IMR-90 (cell line): ENCODE results near the gene FBXO28. TPM values are rescaled to one million over a fixed set of nuclear protein-coding genes. Genes with fewer than 3 reads are reported as not detected.

Source experiments
- ATAC-seq: fragments of 200-7000 bp; cut with Tn5 transposase; 2 replicates; pipeline ENCODE4 v1.9.1; 2020; ENCODE audit warnings: low read depth, mild to moderate bottlenecking, moderate library complexity
- BruUV-seq: library from RNA; stranded (reverse); fragments of 400-500 nt; replicated peaks from 2 replicates; lab custom pipeline; 2021; lab: Mats Ljungman, UMichigan
- CTCF ChIA-PET: fragments of 300-600 bp; formaldehyde crosslinking; extraction: SDS; loops from one replicate; lab custom pipeline; 2021; ENCODE audit warnings: antibody characterized with exemption; lab: Yijun Ruan, JAX
- POLR2A ChIA-PET: fragments of 300-600 bp; sonication (Branson Sonifier 250); formaldehyde crosslinking; loops from one replicate; lab custom pipeline; 2022; ENCODE audit warnings: antibody characterized with exemption; ENCODE audit not compliant: unreplicated experiment; lab: Charles Lee
- DNase-seq: peaks from one replicate; pipeline ENCODE4 v3.0.0; 2013
- H2AFZ ChIP-seq: replicated peaks from 2 replicates; pipeline ENCODE3; 2013; ENCODE audit warnings: low read length, mild to moderate bottlenecking; ENCODE audit not compliant: poor library complexity
- H2AK5ac ChIP-seq: 2 replicates; pipeline ENCODE4 v1.6.1; 2013; ENCODE audit warnings: low read depth, low read length, inconsistent platforms
- H2AK9ac ChIP-seq: replicated peaks from 2 replicates; pipeline ENCODE3; 2013; ENCODE audit warnings: mild to moderate bottlenecking, low read depth, low read length, moderate library complexity; ENCODE audit not compliant: poor library complexity
- H2BK120ac ChIP-seq: 2 replicates; pipeline ENCODE4 v1.6.1; 2013; ENCODE audit warnings: low read depth, low read length, inconsistent platforms
- H2BK15ac ChIP-seq: 3 replicates; pipeline ENCODE4 v1.6.1; 2013; ENCODE audit warnings: low read depth, low read length, inconsistent platforms
- H2BK20ac ChIP-seq: 2 replicates; pipeline ENCODE4 v1.6.1; 2013; ENCODE audit warnings: low read depth, mild to moderate bottlenecking, inconsistent platforms, low read length, moderate library complexity
- H2BK5ac ChIP-seq: 2 replicates; pipeline ENCODE4 v1.6.1; 2013; ENCODE audit warnings: mild to moderate bottlenecking, low read depth, low read length, inconsistent platforms; ENCODE audit not compliant: poor library complexity, severe bottlenecking
- H3K14ac ChIP-seq: replicated peaks from 2 replicates; pipeline ENCODE4 v1.6.1; 2013; ENCODE audit warnings: low read depth, low read length, inconsistent platforms
- H3K18ac ChIP-seq: 2 replicates; pipeline ENCODE4 v1.6.1; 2013; ENCODE audit warnings: low read depth, low read length, control low read depth
- H3K23ac ChIP-seq: 2 replicates; pipeline ENCODE4 v1.6.1; 2013; ENCODE audit warnings: low read depth, low read length, inconsistent platforms
- H3K27ac ChIP-seq: 2 replicates; pipeline ENCODE4 v1.5.1; 2013; ENCODE audit warnings: mild to moderate bottlenecking, control low read depth, low read length; ENCODE audit not compliant: insufficient read depth
- H3K27me3 ChIP-seq: 2 replicates; pipeline ENCODE4 v1.6.1; 2013; ENCODE audit warnings: low read length; ENCODE audit not compliant: control insufficient read depth, insufficient read depth
- H3K36me3 ChIP-seq: 2 replicates; pipeline ENCODE4 v1.6.1; 2013; ENCODE audit warnings: low read length, mixed read lengths; ENCODE audit not compliant: control insufficient read depth, insufficient read depth
- H3K4ac ChIP-seq: 2 replicates; pipeline ENCODE4 v1.6.1; 2013; ENCODE audit warnings: low read depth, low read length, inconsistent platforms
- H3K4me1 ChIP-seq: 2 replicates; pipeline ENCODE4 v1.6.1; 2013; ENCODE audit warnings: low read length, mixed read lengths; ENCODE audit not compliant: control insufficient read depth, insufficient read depth
- H3K4me2 ChIP-seq: 2 replicates; pipeline ENCODE4 v1.6.1; 2013; ENCODE audit warnings: low read depth, mild to moderate bottlenecking, control low read depth, low read length, moderate library complexity
- H3K4me3 ChIP-seq: 2 replicates; pipeline ENCODE4 v1.5.1; 2013; ENCODE audit warnings: low read depth, mild to moderate bottlenecking, control low read depth, low read length, moderate library complexity; ENCODE audit not compliant: insufficient read depth
- H3K56ac ChIP-seq: 2 replicates; pipeline ENCODE4 v1.6.1; 2013; ENCODE audit warnings: low read length, inconsistent platforms; ENCODE audit not compliant: insufficient read depth; ENCODE audit errors: extremely low read depth
- H3K79me1 ChIP-seq, 2 experiments: 2 replicates each; pipeline ENCODE4 v1.6.1; 2013; ENCODE audit warnings: low read length in 2 of 2, inconsistent platforms in 1 of 2, low read depth in 1 of 2
- H3K9ac ChIP-seq: 2 replicates; pipeline ENCODE4 v1.6.1; 2013; ENCODE audit warnings: low read depth, low read length, control low read depth
- H3K9me1 ChIP-seq: 2 replicates; pipeline ENCODE4 v1.6.1; 2013; ENCODE audit warnings: low read length, inconsistent platforms; ENCODE audit not compliant: insufficient read depth
- H3K9me3 ChIP-seq: 2 replicates; pipeline ENCODE4 v1.6.1; 2013; ENCODE audit warnings: low read length; ENCODE audit not compliant: control insufficient read depth, insufficient read depth
- H4K20me1 ChIP-seq: 2 replicates; pipeline ENCODE4 v1.6.1; 2013; ENCODE audit warnings: low read length, inconsistent platforms; ENCODE audit not compliant: insufficient read depth
- H4K5ac ChIP-seq: 2 replicates; pipeline ENCODE4 v1.6.1; 2013; ENCODE audit warnings: mild to moderate bottlenecking, low read depth, low read length, control low read depth
- H4K8ac ChIP-seq, 2 experiments: 2 replicates each; pipeline ENCODE4 v1.6.1; 2013; ENCODE audit warnings: low read depth in 2 of 2, low read length in 2 of 2, control low read depth in 1 of 2, inconsistent platforms in 1 of 2
- H4K91ac ChIP-seq: 2 replicates; pipeline ENCODE4 v1.6.1; 2013; ENCODE audit warnings: low read depth, low read length, inconsistent platforms; ENCODE audit not compliant: insufficient read depth
- CEBPB ChIP-seq: IDR thresholded peaks from 2 replicates; pipeline ENCODE4 v1.6.1; 2012; ENCODE audit warnings: low read depth, low read length, improper control_type of control experiment
- CHD1 ChIP-seq: IDR thresholded peaks from 2 replicates; pipeline ENCODE4 v1.6.1; 2012; ENCODE audit warnings: low read depth, low read length, improper control_type of control experiment
- CTCF ChIP-seq: conservative IDR thresholded peaks from 2 replicates; pipeline ENCODE4 v1.5.1; 2012; ENCODE audit warnings: mild to moderate bottlenecking, low read depth, low read length, improper control_type of control experiment
- ELK1 ChIP-seq: fragments of 150-350 bp; IDR thresholded peaks from 2 replicates; pipeline ENCODE4 v1.6.1; 2016; ENCODE audit warnings: low read depth, mild to moderate bottlenecking, low read length, moderate library complexity, borderline replicate concordance
- MAFK ChIP-seq: IDR thresholded peaks from 2 replicates; pipeline ENCODE4 v1.6.1; 2012; ENCODE audit warnings: low read depth, low read length, improper control_type of control experiment
- MAZ ChIP-seq: IDR thresholded peaks from 2 replicates; pipeline ENCODE4 v1.6.1; 2012; ENCODE audit warnings: low read depth, mild to moderate bottlenecking, low read length, improper control_type of control experiment, moderate library complexity, borderline replicate concordance
- MXI1 ChIP-seq: IDR thresholded peaks from 2 replicates; pipeline ENCODE4 v1.6.1; 2012; ENCODE audit warnings: low read depth, mild to moderate bottlenecking, low read length, moderate library complexity, borderline replicate concordance
- NFE2L2 ChIP-seq: fragments of 150-350 bp; IDR thresholded peaks from 2 replicates; pipeline ENCODE4 v1.6.1; 2016; ENCODE audit warnings: low read depth, mild to moderate bottlenecking, low read length
- RAD21 ChIP-seq: IDR thresholded peaks from 2 replicates; pipeline ENCODE4 v1.6.1; 2012; ENCODE audit warnings: low read length, improper control_type of control experiment
- RCOR1 ChIP-seq: IDR thresholded peaks from 2 replicates; pipeline ENCODE4 v1.6.1; 2012; ENCODE audit warnings: mild to moderate bottlenecking, low read length, improper control_type of control experiment; ENCODE audit not compliant: insufficient replicate concordance
- RFX5 ChIP-seq: IDR thresholded peaks from 2 replicates; pipeline ENCODE4 v1.8.0; 2012; ENCODE audit warnings: low read depth, mild to moderate bottlenecking, low read length, moderate library complexity
- SMC3 ChIP-seq: fragments of 150-350 bp; IDR thresholded peaks from 2 replicates; pipeline ENCODE4 v1.6.1; 2016; ENCODE audit warnings: low read depth, mild to moderate bottlenecking, antibody characterized with exemption, low read length, moderate library complexity
- USF2 ChIP-seq: fragments of 150-350 bp; IDR thresholded peaks from 2 replicates; pipeline ENCODE4 v1.6.1; 2017; ENCODE audit warnings: mild to moderate bottlenecking, antibody characterized with exemption, low read length, low read depth
- WGBS, 2 experiments: methylation state at CpG; one replicate each; pipeline versions ENCODE4 v1.1.5 to v1.1.7; 2013; ENCODE audit warnings: missing lambda C conversion rate in 2 of 2; ENCODE audit not compliant: insufficient read length in 1 of 2; ENCODE audit errors: extremely low coverage in 2 of 2; 5-methylcytosine and 5-hydroxymethylcytosine counted together
- dilution Hi-C: fragments of 300-500 bp; cut with HindIII; formaldehyde crosslinking; loops from one replicate; pipeline ENCODE4 v1.14.3; 2018; ENCODE audit warnings: low sequenced_read_pairs; ENCODE audit not compliant: unreplicated experiment
- in situ Hi-C: fragments of 300-500 bp; cut with MboI; formaldehyde crosslinking; loops from 3 replicates; pipeline ENCODE4 v1.14.3; 2019; ENCODE audit warnings: low sequenced_read_pairs, inconsistent platforms, mixed read lengths
- intact Hi-C: fragments of 100-400 bp; cut with micrococcal nuclease; formaldehyde crosslinking; loops from 2 replicates; pipeline ENCODE4 v1.10.0; 2022
- polyA plus RNA-seq, 3 experiments: library from polyadenylated mRNA; depleted of rRNA; stranded (reverse); fragments of >200 nt; gene quantifications; 2 replicates each; pipeline ENCODE4 v1.2.3, GENCODE V29; 2012; ENCODE audit warnings: low replicate concordance in 1 of 3
- total RNA-seq: library from RNA; depleted of rRNA; stranded (reverse); fragments of >200 nt; gene quantifications from 2 replicates; pipeline ENCODE4 v1.2.3, GENCODE V29; 2012

FBXO28 gene
- total and polyA plus RNA-seq, 2 of the 4 experiments (the other 2 are of a cell fraction): 11.6 to 22.6 TPM

- TF ChIP-seq ELK1: no peak
These were observed 380 bp upstream of the FBXO28 start (continued) for GRCh38 chr1:224113545-224113917.

GRCh38 chr1:224114787-224115175 is 870 bp downstream of the FBXO28 start:
- H3K4me3 ChIP-seq: peak overlapping the region; percentile 75
- no peaks in the 10 kb centered on the region for H3K36me3 ChIP-seq
- peak overlapping the region; percentile 10; the same call in 1 of the 2 replicates for H4K5ac ChIP-seq
- dilution Hi-C loops (no loop called here), intact Hi-C loops (loop anchor here (5.0 to 10.0 kb wide), 4 partner anchors 300 to 808 kb away; no protein-coding TSS in a partner anchor), in situ Hi-C loops (loop anchor here (5.0 kb wide), 1 partner anchor 213 kb away; no protein-coding TSS in a partner anchor)
- no peak overlapping the region for H2BK120ac ChIP-seq
- H3K14ac ChIP-seq: peak overlapping the region; percentile 61
- H2BK5ac ChIP-seq: peak overlapping the region; percentile 78
- peak overlapping the region; percentile 83 to 96; a peak in 3 of 4 replicates for H4K8ac ChIP-seq
- peak overlapping the region; percentile 83 for H3K9ac ChIP-seq
- H3K9me3 ChIP-seq: no peaks in the 10 kb centered on the region
- WGBS, 2 experiments: 0% methylated on average over 6 of the region's 11 CpGs; no CpG with 5 or more reads in 1 of the 2 experiments
- peak overlapping the region; percentile 93 for H2AK9ac ChIP-seq
- ChIA-PET POLR2A (no interaction called here), CTCF (interaction anchor here (2.0 kb wide), 1 partner anchor 219 kb away, joined by 10 read pairs; no protein-coding TSS in a partner anchor)
- no peaks in the 10 kb centered on the region for H3K27me3 ChIP-seq
- H2AFZ ChIP-seq: peak overlapping the region; percentile 98
- peaks cover 0 to 21% of the 10 kb centered on the region in 2 experiments; a peak in 3 of 4 replicates for H3K79me1 ChIP-seq
- no peaks in the 10 kb centered on the region for H3K4me1 ChIP-seq
- DNase-seq (no peak), ATAC-seq (0 out of 2 replicates have a peak, but pooled peaks have one; percentile 15)
- peak overlapping the region; percentile 59 for H3K4ac ChIP-seq
- H3K23ac ChIP-seq: peak overlapping the region; percentile 54; the same call in 1 of the 2 replicates
- H4K20me1 ChIP-seq: peaks cover 10% of the 10 kb centered on the region; the same call in 1 of the 2 replicates
- no peak overlapping the region for H2BK20ac ChIP-seq
- no peak overlapping the region for H3K18ac ChIP-seq
- H3K4me2 ChIP-seq: peak overlapping the region; percentile 97
- peak overlapping the region; percentile 20; the same call in 1 of the 2 replicates for H2AK5ac ChIP-seq
- H3K27ac ChIP-seq: peak overlapping the region; percentile 72
- no peaks in the 10 kb centered on the region for H3K9me1 ChIP-seq
- no TSS peak for BruUV-seq
- peak overlapping the region; percentile 68; the same call in 1 of the 2 replicates for H4K91ac ChIP-seq
- peak overlapping the region; percentile 36 for H3K56ac ChIP-seq
- no peak overlapping the region for H2BK15ac ChIP-seq
- no peak for TF ChIP-seq RFX5
- no peak for TF ChIP-seq MAZ
- no peak for TF ChIP-seq CHD1
- no peak for TF ChIP-seq RCOR1
- TF ChIP-seq MAFK: no peak
- no peak for TF ChIP-seq CTCF
- TF ChIP-seq MXI1: no peak
- TF ChIP-seq CEBPB: no peak
- TF ChIP-seq SMC3: no peak
- no peak for TF ChIP-seq RAD21
- TF ChIP-seq USF2: no peak
- no peak for TF ChIP-seq NFE2L2
